Stimulated activated CD8-positive, alpha-beta memory T cell treated with anti-CD3 and anti-CD28 coated beads, Interleukin-7, amount 100 ng/mL, for 48 hours (primary cell): ENCODE measurements around the gene SNX18.

Source experiments
- DNase-seq, 2 donors: peaks; one replicate each; pipeline ENCODE4 v3.0.0-alpha.2; 2020; ENCODE audit warnings: low read depth in 1 of 2; ENCODE audit errors: extremely low read depth in 1 of 2

The SNX18 gene

DNA sequence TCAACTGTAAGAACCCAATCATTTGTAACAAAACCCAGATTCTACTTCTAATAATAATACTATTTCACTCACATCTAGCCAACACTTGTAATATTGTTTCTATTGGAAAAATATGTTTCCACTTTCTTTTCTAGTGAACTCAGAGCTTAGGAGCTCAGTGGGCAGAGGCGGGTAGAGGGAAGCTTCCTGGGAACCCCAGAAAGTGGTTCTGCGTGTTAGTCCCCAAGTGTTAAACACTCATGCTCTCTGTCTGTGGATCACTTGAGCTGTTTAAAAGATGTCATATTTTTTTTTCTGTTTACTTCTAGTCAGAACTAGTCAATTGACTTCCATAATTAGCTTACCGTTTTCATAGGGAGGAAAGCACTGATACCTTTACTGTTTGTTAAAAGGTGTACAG, 20.6 kb downstream of the SNX18 start:
- no peak for DNase-seq

- no peak for DNase-seq
These were observed 21.4 kb downstream of the SNX18 start for GRCh38 chr5:54539001-54539400.

- no peak for DNase-seq
These were observed 22.7 kb downstream of the SNX18 start for GRCh38 chr5:54540286-54540685.

GRCh38 chr5:54541823-54542783, 24.5 kb downstream of the SNX18 start:
- no peak for DNase-seq

GRCh38 chr5:54544044-54544443, 26.5 kb downstream of the SNX18 start:
- no peak for DNase-seq

DNA sequence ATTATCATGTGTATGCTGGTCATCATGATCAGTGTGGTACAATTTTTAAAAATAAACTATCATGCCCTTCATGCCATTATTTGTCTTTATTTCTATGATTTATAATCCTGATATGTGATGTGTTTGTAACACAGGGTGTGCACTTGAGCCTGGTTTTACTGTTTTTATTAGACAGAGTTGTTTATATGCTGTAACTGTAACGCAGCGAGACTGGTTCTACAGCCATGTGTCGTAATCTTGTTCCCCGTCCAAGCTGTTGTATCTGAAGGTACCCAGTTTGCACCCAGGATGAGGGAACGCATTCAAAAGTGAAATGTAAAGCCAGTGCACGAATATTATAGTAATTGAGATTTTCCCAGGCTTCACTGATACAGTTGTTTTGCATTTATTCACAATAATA, 28.2 kb downstream of the SNX18 start:
- no peak for DNase-seq

- no peak for DNase-seq
These were observed 30.2 kb downstream of the SNX18 start for GRCh38 chr5:54547711-54548250.

- no peak for DNase-seq
These were observed 31.0 kb downstream of the SNX18 start for GRCh38 chr5:54548565-54548964.

DNA sequence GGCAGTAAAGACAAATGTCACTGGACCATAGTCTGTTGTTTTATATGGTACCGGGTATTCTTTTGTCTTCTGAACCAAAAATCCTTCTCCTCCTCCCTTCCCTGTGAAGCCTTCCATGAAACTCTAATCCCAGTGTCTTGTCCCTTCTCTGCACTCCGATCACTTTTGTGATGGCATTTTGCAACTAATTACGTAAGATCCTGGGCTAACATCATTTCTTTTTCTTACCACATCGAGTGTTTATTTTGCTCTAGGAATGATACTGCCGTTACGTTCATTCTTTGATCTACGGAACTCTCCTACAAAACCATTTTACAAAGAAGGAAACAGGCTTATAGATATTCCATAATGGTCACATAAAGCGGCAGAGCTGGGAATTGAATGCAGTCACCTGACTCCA, 33.7 kb downstream of the SNX18 start:
- no peak for DNase-seq

- DNase-seq, result no peak
These were observed 34.4 kb downstream of the SNX18 start for GRCh38 chr5:54551926-54552325.

- no peak for DNase-seq
These were observed 34.9 kb downstream of the SNX18 start for GRCh38 chr5:54552446-54552845.

- no peak for DNase-seq
These were observed 36.2 kb downstream of the SNX18 start for GRCh38 chr5:54553659-54554207.

GRCh38 chr5:54556141-54556540, 38.6 kb downstream of the SNX18 start:
- DNase-seq, result no peak

- no peak for DNase-seq
These were observed 40.8 kb downstream of the SNX18 start for GRCh38 chr5:54558362-54558761.

DNA sequence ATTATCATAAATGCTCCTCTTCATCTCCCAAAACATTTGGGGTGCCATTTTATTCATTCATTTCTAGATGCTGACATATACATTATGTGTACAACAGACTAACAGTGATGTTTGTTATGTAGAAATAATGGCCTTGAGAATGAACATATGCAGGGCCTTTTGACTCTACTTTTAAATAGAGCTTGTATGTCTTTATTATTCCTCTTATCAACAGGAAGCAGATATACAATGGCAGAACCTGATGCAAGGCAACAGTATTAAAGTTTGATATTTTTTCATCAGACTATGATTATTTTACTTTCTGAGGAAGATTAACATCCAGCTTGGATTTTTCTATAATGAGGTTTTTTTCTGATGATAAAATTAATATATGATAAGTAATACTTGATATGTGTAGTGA, 44.1 kb downstream of the SNX18 start:
- no peak for DNase-seq

DNA sequence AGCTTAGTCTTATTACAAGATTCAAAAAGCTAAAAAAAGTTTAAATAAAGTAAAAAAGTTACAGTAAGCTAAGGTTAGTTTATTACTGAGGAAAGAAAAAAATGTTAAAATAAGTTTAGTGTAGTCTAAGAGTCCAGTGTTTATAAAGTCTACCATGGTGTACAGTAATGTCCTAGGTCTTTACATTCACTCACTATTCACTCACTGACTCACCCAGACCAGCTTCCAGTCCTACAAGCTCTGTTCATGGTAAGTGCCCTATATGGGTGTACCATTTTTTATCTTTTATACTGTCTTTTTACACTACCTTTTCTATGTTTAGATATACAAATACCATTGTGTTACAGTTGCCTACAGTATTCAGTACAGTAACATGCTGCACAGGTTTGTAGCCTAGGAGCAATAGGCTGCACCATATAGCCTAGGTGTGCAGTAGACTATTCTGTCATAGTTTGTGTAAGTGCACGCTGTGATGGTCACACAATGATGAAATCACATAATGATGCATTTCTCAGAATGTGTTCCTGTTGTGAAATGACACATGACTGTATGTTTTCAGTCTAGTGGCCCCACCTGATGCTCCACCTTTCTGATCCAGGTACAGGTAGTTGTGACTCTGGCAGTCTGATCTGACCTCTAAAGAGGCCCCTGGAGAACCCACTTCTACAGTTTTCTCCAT, 45.7 kb downstream of the SNX18 start:
- DNase-seq, result no peak

DNA sequence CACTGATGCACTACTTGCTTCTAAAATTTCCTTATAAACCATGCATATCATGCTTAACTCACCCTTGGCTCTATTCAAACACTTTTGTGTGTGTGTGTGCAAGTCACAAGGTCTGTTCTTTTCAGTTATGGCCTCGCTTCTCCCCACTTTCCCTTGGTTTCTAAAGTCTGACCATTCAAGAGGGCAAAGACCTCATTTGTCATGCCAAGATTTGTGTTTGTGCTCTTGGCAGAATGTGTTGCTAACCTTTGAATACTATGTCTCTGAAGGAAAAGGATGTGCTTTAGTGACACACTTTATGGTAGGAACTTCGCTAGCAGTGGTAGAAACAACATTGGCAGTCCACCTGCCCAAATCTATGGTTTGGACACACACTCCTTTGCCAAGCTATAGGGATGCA, 50.4 kb downstream of the SNX18 start:
- DNase-seq, result no peak

DNA sequence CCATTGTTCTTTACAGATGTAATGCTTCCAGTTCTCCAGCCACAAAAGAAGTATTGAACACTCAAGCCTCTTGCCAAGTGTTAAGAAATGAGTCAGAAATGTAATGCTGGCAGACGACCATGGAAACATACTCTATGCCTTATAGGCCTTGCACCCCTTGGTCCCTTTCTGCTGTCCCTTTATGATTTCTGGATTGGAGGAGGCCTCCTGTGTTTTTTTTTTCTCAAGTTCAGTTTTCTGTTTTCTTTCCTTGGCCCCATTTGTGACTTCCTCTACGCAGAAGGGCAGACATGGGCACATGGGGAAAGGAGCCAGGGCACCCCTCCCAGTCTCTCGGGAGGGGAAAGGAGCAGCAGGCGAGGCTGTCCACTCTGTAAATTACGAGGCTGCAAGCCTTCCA, 53.4 kb downstream of the SNX18 start:
- DNase-seq, result no peak

DNA sequence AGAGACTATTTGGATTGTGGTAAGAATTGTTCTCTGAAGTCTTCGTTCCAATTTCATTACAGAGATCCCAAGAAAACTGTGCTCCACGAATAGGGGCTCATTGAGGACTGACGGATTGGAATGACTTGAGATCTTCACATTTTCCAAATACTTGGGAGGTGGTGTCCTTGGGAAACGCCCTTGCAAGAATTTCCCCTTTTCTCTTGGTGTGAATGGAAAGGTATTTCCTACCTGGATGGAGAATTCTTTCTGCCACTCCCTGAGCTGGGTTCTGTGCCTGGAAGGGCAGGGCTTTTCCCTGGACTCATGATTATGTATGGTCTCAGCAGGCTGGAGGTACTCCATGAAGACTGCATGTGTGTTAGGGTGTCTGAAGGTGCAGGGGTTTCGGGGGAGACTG, 53.9 kb downstream of the SNX18 start:
- no peak for DNase-seq

- no peak for DNase-seq
These were observed 56.4 kb downstream of the SNX18 start for GRCh38 chr5:54573812-54574489.

DNA sequence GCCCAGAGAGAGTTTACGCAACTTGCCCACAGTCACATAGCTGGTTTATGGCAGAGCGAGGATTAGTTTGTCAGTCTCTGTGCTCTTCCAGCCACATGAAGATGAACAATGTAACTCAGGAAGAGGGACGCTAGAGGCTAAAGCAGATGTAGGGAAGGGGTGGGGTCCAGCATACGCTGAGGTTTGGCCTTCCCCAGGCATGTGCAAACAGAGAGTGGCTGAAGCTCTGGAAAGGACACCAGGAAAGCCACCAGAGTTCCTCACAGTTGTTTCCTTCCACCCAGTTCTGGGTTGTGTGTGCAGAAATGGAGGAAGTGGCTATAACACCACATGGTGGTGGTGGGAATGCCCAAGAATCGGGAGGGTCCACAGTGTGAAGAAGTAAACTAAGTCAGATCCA, 60.0 kb downstream of the SNX18 start:
- no peak for DNase-seq
